GM23248 (cell line): Measurements from ENCODE around the gene PIAS1. TPM values are rescaled to one million over a fixed set of nuclear protein-coding genes. Genes with fewer than 3 reads are reported as not detected.

ENCODE experiments used
- DNase-seq: peaks from one replicate; pipeline ENCODE4 v3.0.0-alpha.2; 2015
- H2AFZ ChIP-seq: fragments of 200-600 bp; sonication (generic); 2 replicates; pipeline ENCODE4 v1.6.1; 2016; ENCODE audit warnings: antibody characterized with exemption
- H3F3A ChIP-seq: fragments of 200-600 bp; sonication (generic); 2 replicates; pipeline ENCODE4 v1.6.1; 2016; ENCODE audit warnings: mild to moderate bottlenecking, antibody characterized with exemption, mixed run types; ENCODE audit not compliant: insufficient read depth
- H3K27ac ChIP-seq: fragments of 200-600 bp; sonication (generic); 2 replicates; pipeline ENCODE4 v1.5.1; 2016; ENCODE audit warnings: mild to moderate bottlenecking
- H3K27me3 ChIP-seq: fragments of 200-600 bp; sonication (generic); replicated peaks from 2 replicates; pipeline ENCODE4 v1.6.1; 2016; ENCODE audit warnings: mild to moderate bottlenecking; ENCODE audit not compliant: insufficient read depth
- H3K36me3 ChIP-seq: fragments of 200-600 bp; sonication (generic); 2 replicates; pipeline ENCODE4 v1.6.1; 2016; ENCODE audit warnings: low read depth, mild to moderate bottlenecking
- H3K4me1 ChIP-seq: fragments of 200-600 bp; sonication (generic); 2 replicates; pipeline ENCODE4 v1.6.1; 2016; ENCODE audit warnings: mild to moderate bottlenecking; ENCODE audit not compliant: insufficient read depth
- H3K4me2 ChIP-seq: fragments of 200-600 bp; sonication (generic); one replicate; pipeline ENCODE4 v1.6.1; 2016; ENCODE audit warnings: mild to moderate bottlenecking; ENCODE audit not compliant: unreplicated experiment
- H3K4me3 ChIP-seq: fragments of 200-600 bp; sonication (generic); 2 replicates; pipeline ENCODE4 v1.5.1; 2016; ENCODE audit warnings: mild to moderate bottlenecking
- H3K79me2 ChIP-seq: fragments of 200-600 bp; sonication (generic); 2 replicates; pipeline ENCODE4 v1.6.1; 2016; ENCODE audit warnings: mild to moderate bottlenecking; ENCODE audit not compliant: insufficient read depth
- H3K9ac ChIP-seq: fragments of 200-600 bp; sonication (generic); 2 replicates; pipeline ENCODE4 v1.6.1; 2016; ENCODE audit warnings: mild to moderate bottlenecking
- H3K9me2 ChIP-seq: fragments of 200-600 bp; sonication (generic); 2 replicates; pipeline ENCODE4 v1.6.1; 2016; ENCODE audit warnings: mixed run types, mild to moderate bottlenecking, moderate library complexity; ENCODE audit not compliant: insufficient read depth
- H3K9me3 ChIP-seq: fragments of 200-600 bp; sonication (generic); one replicate; pipeline ENCODE4 v1.6.1; 2017; ENCODE audit warnings: low read depth
- H4K20me1 ChIP-seq: fragments of 200-600 bp; sonication (generic); 2 replicates; pipeline ENCODE4 v1.6.0; 2016; ENCODE audit not compliant: insufficient read depth
- EZH2 ChIP-seq: fragments of 200-600 bp; sonication (generic); IDR thresholded peaks from 2 replicates; pipeline ENCODE4 v1.6.1; 2018; ENCODE audit warnings: antibody characterized with exemption, mild to moderate bottlenecking; ENCODE audit not compliant: insufficient read depth, poor library complexity, severe bottlenecking
- EZH2phosphoT487 ChIP-seq: fragments of 200-600 bp; sonication (generic); IDR thresholded peaks from 2 replicates; pipeline ENCODE4 v1.6.1; 2018; ENCODE audit warnings: antibody characterized with exemption, moderate library complexity, mild to moderate bottlenecking, low read depth; ENCODE audit not compliant: insufficient read depth
- WGBS, 2 experiments: methylation state at CpG; one replicate each; pipeline ENCODE4 v1.1.6; 2015 to 2017; ENCODE audit warnings: low lambda C conversion rate in 2 of 2, low coverage in 1 of 2; ENCODE audit errors: missing lambda C conversion rate in 2 of 2; 5-methylcytosine and 5-hydroxymethylcytosine counted together
- in situ Hi-C: fragments of 300-500 bp; cut with MboI; formaldehyde crosslinking; loops from 2 replicates; pipeline ENCODE4 v1.15.0; 2020
- polyA plus RNA-seq: library from polyadenylated mRNA; unstranded; fragments of >200 nt; fragmentation: Nextera tagmentation; extraction: Ambion mirVana; gene quantifications from 2 replicates; pipeline ENCODE4 v1.2.1, GENCODE V29; 2016
- total RNA-seq: library from RNA; depleted of rRNA; stranded (reverse); fragments of >200 nt; shearing (Covaris generic); gene quantifications from 2 replicates; pipeline ENCODE4 v1.2.3, GENCODE V29; 2014

Gene PIAS1
- total and polyA plus RNA-seq, 2 experiments from 2014 or later, result 14.8 to 34.4 TPM

- in situ Hi-C loops, result no loop called here
- DNase-seq, result peak; percentile 24
- H3K9me3 ChIP-seq, result no peaks in the 10 kb centered on the region
- no peak overlapping the region for H3K9ac ChIP-seq
- H3K79me2 ChIP-seq, result no peaks in the 10 kb centered on the region; the same call in 1 of the 2 replicates
- 0 out of 2 replicates have a peak, but pooled peaks cover 12% of the 10 kb centered on the region for H3F3A ChIP-seq
- no peaks in the 10 kb centered on the region for H4K20me1 ChIP-seq
- no peaks in the 10 kb centered on the region for H3K9me2 ChIP-seq
- no peak overlapping the region for H3K4me3 ChIP-seq
- no peaks in the 10 kb centered on the region for H3K27me3 ChIP-seq
- WGBS, 2 experiments, result 95 to 100% methylated on average over 1 of the region's 1 CpG
- H3K36me3 ChIP-seq, result peaks cover 5% of the 10 kb centered on the region; the same call in 1 of the 2 replicates
- no peak overlapping the region for H2AFZ ChIP-seq
- H3K27ac ChIP-seq, result no peak overlapping the region
- peaks cover 8% of the 10 kb centered on the region for H3K4me1 ChIP-seq
- TF ChIP-seq EZH2phosphoT487 (no peak), EZH2 (no peak)
- H3K4me2 ChIP-seq, result no peak overlapping the region
Measured at GRCh38 chr15:68151277-68151676, 97.2 kb downstream of the PIAS1 start.

DNA sequence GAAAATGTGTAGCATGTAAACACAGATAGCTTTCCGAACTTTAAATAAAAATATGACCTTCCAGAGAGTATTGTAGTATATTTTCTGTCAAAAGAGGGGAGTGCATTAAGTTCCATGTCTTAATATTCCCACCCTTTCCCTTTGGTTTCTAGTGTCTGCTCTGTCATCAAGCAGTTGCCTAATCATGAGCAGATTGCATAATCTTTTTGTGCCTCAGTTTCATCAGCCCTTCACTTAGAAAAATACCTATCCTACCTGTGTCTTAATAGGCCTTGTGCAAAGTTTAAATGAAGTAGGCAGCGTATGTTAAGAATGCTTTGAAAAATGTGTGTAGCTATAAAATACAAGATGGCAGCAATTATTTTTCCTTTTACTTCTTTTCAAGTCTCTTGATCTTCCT, 98.2 kb downstream of the PIAS1 start:
- TF ChIP-seq EZH2phosphoT487 (no peak), EZH2 (no peak)
- H3K36me3 ChIP-seq, result no peaks in the 10 kb centered on the region
- in situ Hi-C loops, result no loop called here

GRCh38 chr15:68154923-68155559, 100.9 kb downstream of the PIAS1 start:
- Histone ChIP-seq H3K9me2 (no peaks in the 10 kb centered on the region), H3K27ac (no peak overlapping the region), H3K4me2 (no peak overlapping the region), H3K36me3 (peaks cover 5% of the 10 kb centered on the region; the same call in 1 of the 2 replicates), H3K27me3 (no peaks in the 10 kb centered on the region), H3F3A (0 out of 2 replicates have a peak, but pooled peaks cover 12% of the 10 kb centered on the region), H3K9me3 (no peaks in the 10 kb centered on the region), H3K4me1 (peaks cover 4% of the 10 kb centered on the region), H3K9ac (no peak overlapping the region), H3K4me3 (no peak overlapping the region), H4K20me1 (no peaks in the 10 kb centered on the region), H3K79me2 (no peaks in the 10 kb centered on the region; the same call in 1 of the 2 replicates), H2AFZ (no peak overlapping the region)
- in situ Hi-C loops, result no loop called here
- no peak for TF ChIP-seq EZH2phosphoT487
- no peak for TF ChIP-seq EZH2
- 13 to 15% methylated on average over 4 of the region's 4 CpGs for WGBS, 2 experiments
- DNase-seq, result peak; percentile 82

More for the DNA sequence above, 98.2 kb downstream of the PIAS1 start:
- H3K9ac ChIP-seq, result no peak overlapping the region
- peaks cover 8% of the 10 kb centered on the region for H3K4me1 ChIP-seq
- no peak for DNase-seq
- no peak overlapping the region for H2AFZ ChIP-seq
- no peak overlapping the region for H3K27ac ChIP-seq
- 0 out of 2 replicates have a peak, but pooled peaks cover 12% of the 10 kb centered on the region for H3F3A ChIP-seq
- H3K4me3 ChIP-seq, result no peak overlapping the region
- H3K9me3 ChIP-seq, result no peaks in the 10 kb centered on the region
- H3K79me2 ChIP-seq, result no peaks in the 10 kb centered on the region; the same call in 1 of the 2 replicates
- no peaks in the 10 kb centered on the region for H3K9me2 ChIP-seq
- no peaks in the 10 kb centered on the region for H3K27me3 ChIP-seq
- 95 to 100% methylated on average over 2 of the region's 2 CpGs for WGBS, 2 experiments
- H3K4me2 ChIP-seq, result no peak overlapping the region
- no peaks in the 10 kb centered on the region for H4K20me1 ChIP-seq

DNA sequence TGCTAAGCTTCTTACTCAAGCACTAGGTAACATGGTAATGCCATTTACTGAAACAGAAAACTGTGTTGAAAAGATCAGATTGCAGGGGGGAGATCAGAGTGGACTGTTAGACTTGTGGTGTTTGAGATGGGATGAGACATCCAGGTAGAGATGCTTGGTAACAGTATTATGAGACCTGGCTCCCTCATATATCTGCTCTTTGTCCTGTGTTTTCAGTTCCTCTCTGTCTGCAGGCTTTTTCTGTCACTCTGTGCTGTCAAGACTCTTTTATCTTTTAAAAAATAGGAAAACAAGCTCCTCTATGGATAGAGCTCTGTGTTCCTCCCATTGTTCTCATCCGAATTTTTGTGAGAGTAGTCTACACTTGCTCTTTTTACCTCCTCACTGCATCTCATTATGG, 103.0 kb downstream of the PIAS1 start:
- Histone ChIP-seq H3K9me2 (no peaks in the 10 kb centered on the region), H4K20me1 (no peaks in the 10 kb centered on the region), H3K9ac (no peak overlapping the region), H3K9me3 (no peaks in the 10 kb centered on the region), H3K27ac (no peak overlapping the region), H3K4me1 (peaks cover 4% of the 10 kb centered on the region), H3K36me3 (peaks cover 5% of the 10 kb centered on the region; the same call in 1 of the 2 replicates), H3K4me2 (no peak overlapping the region), H3F3A (0 out of 2 replicates have a peak, but pooled peaks cover 9% of the 10 kb centered on the region), H3K4me3 (no peak overlapping the region), H3K27me3 (no peaks in the 10 kb centered on the region), H2AFZ (no peak overlapping the region), H3K79me2 (no peaks in the 10 kb centered on the region; the same call in 1 of the 2 replicates)
- WGBS, 2 experiments, result 0 to 13% methylated on average over 1 of the region's 1 CpG
- no peak for DNase-seq
- in situ Hi-C loops, result no loop called here
- TF ChIP-seq EZH2 (no peak), EZH2phosphoT487 (no peak)
